Caco-2 (cell line): ENCODE results near the gene SNAP29. TPM values are rescaled to one million over a fixed set of nuclear protein-coding genes. Genes with fewer than 3 reads are reported as not detected.

Experiments
- BruUV-seq: library from RNA; stranded (reverse); fragments of 400-500 nt; replicated peaks from 2 replicates; lab custom pipeline; 2021; lab: Mats Ljungman, UMichigan
- CTCF ChIA-PET: fragments of 300-600 bp; sonication (Branson Sonifier 250); formaldehyde crosslinking; loops from one replicate; lab custom pipeline; 2022; ENCODE audit warnings: antibody characterized with exemption; lab: Charles Lee
- POLR2A ChIA-PET: fragments of 300-600 bp; sonication (Branson Sonifier 250); formaldehyde crosslinking; loops from one replicate; lab custom pipeline; 2022; ENCODE audit warnings: antibody characterized with exemption; lab: Charles Lee
- DNase-seq, 2 experiments: peaks; one replicate each; pipeline versions ENCODE4 v3.0.0 to v3.0.0-alpha.2; 2020 to 2022
- H3K27me3 ChIP-seq: replicated peaks from 2 replicates; pipeline ENCODE4 v1.6.0; 2011; ENCODE audit warnings: low read length; ENCODE audit not compliant: control insufficient read depth, insufficient read depth
- H3K36me3 ChIP-seq: 2 replicates; pipeline ENCODE4 v1.5.1; 2011; ENCODE audit warnings: low read length; ENCODE audit not compliant: control insufficient read depth, insufficient read depth
- H3K4me1 ChIP-seq: fragments of 250-450 bp; sonication (Bioruptor Pico); 2 replicates; pipeline ENCODE4 v1.5.1; 2020; ENCODE audit warnings: mild to moderate bottlenecking
- H3K4me3 ChIP-seq: 2 replicates; pipeline ENCODE4 v1.5.1; 2011; ENCODE audit warnings: low read depth, mild to moderate bottlenecking, control low read depth, low read length
- H3K9me3 ChIP-seq: fragments of 250-450 bp; sonication (Bioruptor Pico); 2 replicates; pipeline ENCODE4 v1.5.1; 2020; ENCODE audit warnings: mild to moderate bottlenecking, moderate library complexity
- H3K27ac Mint-ChIP-seq: one replicate; pipeline ENCODE4 v1.8.0; 2022; ENCODE audit warnings: mixed read lengths; ENCODE audit not compliant: unreplicated experiment
- H3K27me3 Mint-ChIP-seq: one replicate; pipeline ENCODE4 v1.8.0; 2022; ENCODE audit warnings: mixed read lengths; ENCODE audit not compliant: insufficient read depth, unreplicated experiment
- H3K36me3 Mint-ChIP-seq: one replicate; pipeline ENCODE4 v1.8.0; 2022; ENCODE audit warnings: mild to moderate bottlenecking, mixed read lengths; ENCODE audit not compliant: insufficient read depth, unreplicated experiment
- H3K4me1 Mint-ChIP-seq: one replicate; pipeline ENCODE4 v1.8.0; 2022; ENCODE audit warnings: low read depth, mixed read lengths; ENCODE audit not compliant: unreplicated experiment
- H3K4me3 Mint-ChIP-seq: one replicate; pipeline ENCODE4 v1.8.0; 2022; ENCODE audit warnings: mild to moderate bottlenecking, moderate library complexity, mixed read lengths; ENCODE audit not compliant: unreplicated experiment
- H3K9me3 Mint-ChIP-seq: one replicate; pipeline ENCODE4 v1.8.0; 2022; ENCODE audit warnings: mixed read lengths; ENCODE audit not compliant: unreplicated experiment
- intact Hi-C: fragments of 100-400 bp; cut with micrococcal nuclease; formaldehyde crosslinking; loops from one replicate; pipeline ENCODE4 v1.10.0; 2022; ENCODE audit not compliant: unreplicated experiment
- total RNA-seq: library from RNA; stranded (reverse); gene quantifications from 2 replicates; pipeline ENCODE4 v1.2.3, GENCODE V29; 2022
- TF ChIP-seq, protein P1 (sequence below), 2 experiments: fragments of 200-600 bp in 1 of 2; IDR thresholded peaks; 1 replicate in 1 of 2; 2 replicates in 1 of 2; pipeline versions ENCODE4 v1.5.1 to v1.8.0; 2011 to 2022; ENCODE audit warnings: antibody characterized with exemption in 1 of 2, control low read depth in 1 of 2, inconsistent platforms in 1 of 2, low read depth in 1 of 2, low read length in 1 of 2, mild to moderate bottlenecking in 1 of 2, moderate library complexity in 1 of 2; ENCODE audit not compliant: insufficient read depth in 1 of 2, severe bottlenecking in 1 of 2, unreplicated experiment in 1 of 2

The SNAP29 gene
- total RNA-seq, 1 experiment from 2014 or later: 26.2 TPM

DNA sequence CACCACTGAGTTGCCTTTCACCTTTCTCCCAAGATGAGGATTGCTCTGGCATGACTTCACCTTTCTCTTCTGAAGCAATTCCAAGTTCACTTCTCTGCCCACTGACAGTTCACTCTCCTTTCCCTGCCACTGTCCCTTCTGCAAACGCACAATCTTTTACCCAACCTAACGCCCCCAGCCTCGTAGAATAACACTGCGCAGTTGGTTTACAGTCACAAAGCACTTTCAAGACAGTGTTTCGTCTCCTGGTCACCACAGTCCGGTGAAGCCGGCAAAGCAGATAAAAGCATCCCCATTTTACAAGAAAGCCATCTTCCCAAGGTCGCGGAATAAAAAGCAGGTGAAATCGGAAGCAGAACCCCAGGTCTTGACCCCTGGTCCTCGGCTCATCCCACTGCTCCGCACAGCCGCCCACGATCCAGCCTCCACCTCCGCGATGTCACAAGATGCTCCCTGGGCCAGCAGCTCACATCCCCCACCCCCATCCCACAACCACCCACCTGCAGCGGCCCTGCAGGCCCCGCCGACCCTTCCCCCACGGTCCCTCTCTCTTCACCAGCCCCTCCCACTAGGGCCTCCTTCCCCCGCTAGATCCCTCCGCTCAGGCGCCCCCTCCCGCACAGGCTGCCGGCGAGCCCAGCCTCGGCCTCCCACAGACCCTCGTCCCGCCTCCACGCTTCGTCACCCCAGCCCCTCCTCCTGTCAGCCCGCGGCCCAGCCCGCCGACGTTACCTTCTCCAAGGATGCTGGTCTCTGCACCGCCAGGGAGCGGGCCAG, 781 bp upstream of the SNAP29 start:
- Histone ChIP-seq H3K4me1 (peaks cover 15% of the 10 kb centered on the region), H3K4me3 (peak overlapping the region; percentile 88), H3K9me3 (no peaks in the 10 kb centered on the region), H3K27me3 (no peaks in the 10 kb centered on the region), H3K36me3 (no peaks in the 10 kb centered on the region; the same call in 1 of the 2 replicates)
- intact Hi-C loops: loop anchor here (1.0 to 5.0 kb wide), 2 partner anchors 9 to 94 kb away; no protein-coding TSS in a partner anchor
- CTCF ChIA-PET: no interaction called here
- Mint-ChIP-seq H3K36me3 (peaks cover 19% of the 10 kb centered on the region), H3K4me3 (peak overlapping the region; percentile 82), H3K27me3 (no peaks in the 10 kb centered on the region), H3K4me1 (peaks cover 26% of the 10 kb centered on the region), H3K9me3 (no peaks in the 10 kb centered on the region), H3K27ac (peak overlapping the region; percentile 73)
- TSS peak; percentile 58 for BruUV-seq
- POLR2A ChIA-PET: no interaction called here
- TF ChIP-seq, protein P1, sequence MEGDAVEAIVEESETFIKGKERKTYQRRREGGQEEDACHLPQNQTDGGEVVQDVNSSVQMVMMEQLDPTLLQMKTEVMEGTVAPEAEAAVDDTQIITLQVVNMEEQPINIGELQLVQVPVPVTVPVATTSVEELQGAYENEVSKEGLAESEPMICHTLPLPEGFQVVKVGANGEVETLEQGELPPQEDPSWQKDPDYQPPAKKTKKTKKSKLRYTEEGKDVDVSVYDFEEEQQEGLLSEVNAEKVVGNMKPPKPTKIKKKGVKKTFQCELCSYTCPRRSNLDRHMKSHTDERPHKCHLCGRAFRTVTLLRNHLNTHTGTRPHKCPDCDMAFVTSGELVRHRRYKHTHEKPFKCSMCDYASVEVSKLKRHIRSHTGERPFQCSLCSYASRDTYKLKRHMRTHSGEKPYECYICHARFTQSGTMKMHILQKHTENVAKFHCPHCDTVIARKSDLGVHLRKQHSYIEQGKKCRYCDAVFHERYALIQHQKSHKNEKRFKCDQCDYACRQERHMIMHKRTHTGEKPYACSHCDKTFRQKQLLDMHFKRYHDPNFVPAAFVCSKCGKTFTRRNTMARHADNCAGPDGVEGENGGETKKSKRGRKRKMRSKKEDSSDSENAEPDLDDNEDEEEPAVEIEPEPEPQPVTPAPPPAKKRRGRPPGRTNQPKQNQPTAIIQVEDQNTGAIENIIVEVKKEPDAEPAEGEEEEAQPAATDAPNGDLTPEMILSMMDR (IDR thresholded peaks at IDR 0.05; ENCODE audit: insufficient read depth in 1 of 2, low read depth in 1 of 2, low read length in 1 of 2, severe bottlenecking in 1 of 2, unreplicated experiment in 1 of 2): no peak
- DNase-seq: peak; percentile 94

GRCh38 chr22:20859615-20860014, 808 bp downstream of the SNAP29 start:
- Mint-ChIP-seq H3K9me3 (no peaks in the 10 kb centered on the region), H3K36me3 (peaks cover 19% of the 10 kb centered on the region), H3K27ac (peak overlapping the region; percentile 73), H3K4me1 (peaks cover 17% of the 10 kb centered on the region), H3K27me3 (no peaks in the 10 kb centered on the region), H3K4me3 (peak overlapping the region; percentile 82)
- no peaks in the 10 kb centered on the region for H3K27me3 ChIP-seq
- intact Hi-C loops: loop anchor here (5.0 kb wide), 1 partner anchor 93 kb away; no protein-coding TSS in a partner anchor
- H3K4me3 ChIP-seq: peak overlapping the region; percentile 61
- BruUV-seq: TSS peak; percentile 70
- H3K9me3 ChIP-seq: no peaks in the 10 kb centered on the region
- ChIA-PET POLR2A (interaction anchor here (1.0 kb wide), 1 partner anchor 350 kb away, joined by 3 read pairs; no protein-coding TSS in a partner anchor), CTCF (no interaction called here)
- TF ChIP-seq, protein P1 (IDR thresholded peaks at IDR 0.05; ENCODE audit: insufficient read depth in 1 of 2, low read depth in 1 of 2, low read length in 1 of 2, severe bottlenecking in 1 of 2, unreplicated experiment in 1 of 2): no peak
- H3K4me1 ChIP-seq: peaks cover 11% of the 10 kb centered on the region
- no peaks in the 10 kb centered on the region; the same call in 1 of the 2 replicates for H3K36me3 ChIP-seq
- DNase-seq: no peak

DNA sequence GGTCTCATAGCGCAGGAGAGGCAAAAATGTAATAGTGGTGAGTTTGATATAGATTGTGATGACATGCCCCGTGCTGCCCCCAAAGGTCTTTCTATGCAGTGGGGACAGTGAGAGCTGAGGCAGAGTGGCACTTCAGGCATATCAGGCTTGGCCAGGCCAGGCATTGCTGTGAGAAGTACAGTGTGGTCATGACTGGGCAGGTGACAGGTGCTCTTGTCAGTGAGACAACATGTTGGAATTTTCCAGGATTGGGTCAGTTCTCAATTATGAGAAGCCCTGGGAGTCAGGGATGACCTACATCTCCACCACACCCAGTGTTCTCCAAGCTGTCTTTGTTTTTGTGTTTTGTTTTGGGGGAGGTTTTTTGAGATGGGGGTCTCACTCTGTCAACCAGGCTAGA, 3.7 kb downstream of the SNAP29 start:
- H3K36me3 Mint-ChIP-seq: peaks cover 19% of the 10 kb centered on the region

More for the DNA sequence above, 3.7 kb downstream of the SNAP29 start:
- intact Hi-C loops: no loop called here
- peaks cover 29% of the 10 kb centered on the region for H3K4me1 ChIP-seq
- Mint-ChIP-seq H3K4me3 (no peak overlapping the region), H3K4me1 (peaks cover 24% of the 10 kb centered on the region), H3K9me3 (no peaks in the 10 kb centered on the region), H3K27ac (no peak overlapping the region), H3K27me3 (no peaks in the 10 kb centered on the region)
- no peak for DNase-seq
- H3K36me3 ChIP-seq: no peaks in the 10 kb centered on the region; the same call in 1 of the 2 replicates
- TF ChIP-seq, protein P1 (IDR thresholded peaks at IDR 0.05; ENCODE audit: insufficient read depth in 1 of 2, low read depth in 1 of 2, low read length in 1 of 2, severe bottlenecking in 1 of 2, unreplicated experiment in 1 of 2): no peak
- POLR2A ChIA-PET: no interaction called here
- no peaks in the 10 kb centered on the region for H3K9me3 ChIP-seq
- BruUV-seq: no TSS peak
- CTCF ChIA-PET: no interaction called here
- H3K4me3 ChIP-seq: no peak overlapping the region
- no peaks in the 10 kb centered on the region for H3K27me3 ChIP-seq
